IMR-90 (cell line): ENCODE results near the gene MZB1. TPM values are rescaled to one million over a fixed set of nuclear protein-coding genes. Genes with fewer than 3 reads are reported as not detected.
A peak's percentile ranks its signal among the peaks of the same experiment; 100 is the strongest.

Experiments used
- ATAC-seq: fragments of 200-7000 bp; cut with Tn5 transposase; 2 replicates; pipeline ENCODE4 v1.9.1; 2020; ENCODE audit warnings: low read depth, mild to moderate bottlenecking, moderate library complexity
- BruUV-seq: library from RNA; stranded (reverse); fragments of 400-500 nt; replicated peaks from 2 replicates; lab custom pipeline; 2021; lab: Mats Ljungman, UMichigan
- CTCF ChIA-PET: fragments of 300-600 bp; formaldehyde crosslinking; extraction: SDS; loops from one replicate; lab custom pipeline; 2021; ENCODE audit warnings: antibody characterized with exemption; lab: Yijun Ruan, JAX
- POLR2A ChIA-PET: fragments of 300-600 bp; sonication (Branson Sonifier 250); formaldehyde crosslinking; loops from one replicate; lab custom pipeline; 2022; ENCODE audit warnings: antibody characterized with exemption; ENCODE audit not compliant: unreplicated experiment; lab: Charles Lee
- DNase-seq: peaks from one replicate; pipeline ENCODE4 v3.0.0; 2013
- H2AFZ ChIP-seq: replicated peaks from 2 replicates; pipeline ENCODE3; 2013; ENCODE audit warnings: low read length, mild to moderate bottlenecking; ENCODE audit not compliant: poor library complexity
- H2AK5ac ChIP-seq: 2 replicates; pipeline ENCODE4 v1.6.1; 2013; ENCODE audit warnings: low read depth, low read length, inconsistent platforms
- H2AK9ac ChIP-seq: replicated peaks from 2 replicates; pipeline ENCODE3; 2013; ENCODE audit warnings: mild to moderate bottlenecking, low read depth, low read length, moderate library complexity; ENCODE audit not compliant: poor library complexity
- H2BK120ac ChIP-seq: 2 replicates; pipeline ENCODE4 v1.6.1; 2013; ENCODE audit warnings: low read depth, low read length, inconsistent platforms
- H2BK15ac ChIP-seq: 3 replicates; pipeline ENCODE4 v1.6.1; 2013; ENCODE audit warnings: low read depth, low read length, inconsistent platforms
- H2BK20ac ChIP-seq: 2 replicates; pipeline ENCODE4 v1.6.1; 2013; ENCODE audit warnings: low read depth, mild to moderate bottlenecking, inconsistent platforms, low read length, moderate library complexity
- H2BK5ac ChIP-seq: 2 replicates; pipeline ENCODE4 v1.6.1; 2013; ENCODE audit warnings: mild to moderate bottlenecking, low read depth, low read length, inconsistent platforms; ENCODE audit not compliant: poor library complexity, severe bottlenecking
- H3K14ac ChIP-seq: replicated peaks from 2 replicates; pipeline ENCODE4 v1.6.1; 2013; ENCODE audit warnings: low read depth, low read length, inconsistent platforms
- H3K18ac ChIP-seq: 2 replicates; pipeline ENCODE4 v1.6.1; 2013; ENCODE audit warnings: low read depth, low read length, control low read depth
- H3K23ac ChIP-seq: 2 replicates; pipeline ENCODE4 v1.6.1; 2013; ENCODE audit warnings: low read depth, low read length, inconsistent platforms
- H3K27ac ChIP-seq: 2 replicates; pipeline ENCODE4 v1.5.1; 2013; ENCODE audit warnings: mild to moderate bottlenecking, control low read depth, low read length; ENCODE audit not compliant: insufficient read depth
- H3K27me3 ChIP-seq: 2 replicates; pipeline ENCODE4 v1.6.1; 2013; ENCODE audit warnings: low read length; ENCODE audit not compliant: control insufficient read depth, insufficient read depth
- H3K36me3 ChIP-seq: 2 replicates; pipeline ENCODE4 v1.6.1; 2013; ENCODE audit warnings: low read length, mixed read lengths; ENCODE audit not compliant: control insufficient read depth, insufficient read depth
- H3K4ac ChIP-seq: 2 replicates; pipeline ENCODE4 v1.6.1; 2013; ENCODE audit warnings: low read depth, low read length, inconsistent platforms
- H3K4me1 ChIP-seq: 2 replicates; pipeline ENCODE4 v1.6.1; 2013; ENCODE audit warnings: low read length, mixed read lengths; ENCODE audit not compliant: control insufficient read depth, insufficient read depth
- H3K4me2 ChIP-seq: 2 replicates; pipeline ENCODE4 v1.6.1; 2013; ENCODE audit warnings: low read depth, mild to moderate bottlenecking, control low read depth, low read length, moderate library complexity
- H3K4me3 ChIP-seq: 2 replicates; pipeline ENCODE4 v1.5.1; 2013; ENCODE audit warnings: low read depth, mild to moderate bottlenecking, control low read depth, low read length, moderate library complexity; ENCODE audit not compliant: insufficient read depth
- H3K56ac ChIP-seq: 2 replicates; pipeline ENCODE4 v1.6.1; 2013; ENCODE audit warnings: low read length, inconsistent platforms; ENCODE audit not compliant: insufficient read depth; ENCODE audit errors: extremely low read depth
- H3K79me1 ChIP-seq, 2 experiments: 2 replicates each; pipeline ENCODE4 v1.6.1; 2013; ENCODE audit warnings: low read length in 2 of 2, inconsistent platforms in 1 of 2, low read depth in 1 of 2
- H3K9ac ChIP-seq: 2 replicates; pipeline ENCODE4 v1.6.1; 2013; ENCODE audit warnings: low read depth, low read length, control low read depth
- H3K9me1 ChIP-seq: 2 replicates; pipeline ENCODE4 v1.6.1; 2013; ENCODE audit warnings: low read length, inconsistent platforms; ENCODE audit not compliant: insufficient read depth
- H3K9me3 ChIP-seq: 2 replicates; pipeline ENCODE4 v1.6.1; 2013; ENCODE audit warnings: low read length; ENCODE audit not compliant: control insufficient read depth, insufficient read depth
- H4K20me1 ChIP-seq: 2 replicates; pipeline ENCODE4 v1.6.1; 2013; ENCODE audit warnings: low read length, inconsistent platforms; ENCODE audit not compliant: insufficient read depth
- H4K5ac ChIP-seq: 2 replicates; pipeline ENCODE4 v1.6.1; 2013; ENCODE audit warnings: mild to moderate bottlenecking, low read depth, low read length, control low read depth
- H4K8ac ChIP-seq, 2 experiments: 2 replicates each; pipeline ENCODE4 v1.6.1; 2013; ENCODE audit warnings: low read depth in 2 of 2, low read length in 2 of 2, control low read depth in 1 of 2, inconsistent platforms in 1 of 2
- H4K91ac ChIP-seq: 2 replicates; pipeline ENCODE4 v1.6.1; 2013; ENCODE audit warnings: low read depth, low read length, inconsistent platforms; ENCODE audit not compliant: insufficient read depth
- FOS ChIP-seq: fragments of 150-350 bp; IDR thresholded peaks from 2 replicates; pipeline ENCODE4 v1.6.1; 2016; ENCODE audit warnings: low read depth, low read length
- MXI1 ChIP-seq: IDR thresholded peaks from 2 replicates; pipeline ENCODE4 v1.6.1; 2012; ENCODE audit warnings: low read depth, mild to moderate bottlenecking, low read length, moderate library complexity, borderline replicate concordance
- RAD21 ChIP-seq: IDR thresholded peaks from 2 replicates; pipeline ENCODE4 v1.6.1; 2012; ENCODE audit warnings: low read length, improper control_type of control experiment
- SMC3 ChIP-seq: fragments of 150-350 bp; IDR thresholded peaks from 2 replicates; pipeline ENCODE4 v1.6.1; 2016; ENCODE audit warnings: low read depth, mild to moderate bottlenecking, antibody characterized with exemption, low read length, moderate library complexity
- WGBS, 2 experiments: methylation state at CpG; one replicate each; pipeline versions ENCODE4 v1.1.5 to v1.1.7; 2013; ENCODE audit warnings: missing lambda C conversion rate in 2 of 2; ENCODE audit not compliant: insufficient read length in 1 of 2; ENCODE audit errors: extremely low coverage in 2 of 2; 5-methylcytosine and 5-hydroxymethylcytosine counted together
- dilution Hi-C: fragments of 300-500 bp; cut with HindIII; formaldehyde crosslinking; loops from one replicate; pipeline ENCODE4 v1.14.3; 2018; ENCODE audit warnings: low sequenced_read_pairs; ENCODE audit not compliant: unreplicated experiment
- in situ Hi-C: fragments of 300-500 bp; cut with MboI; formaldehyde crosslinking; loops from 3 replicates; pipeline ENCODE4 v1.14.3; 2019; ENCODE audit warnings: low sequenced_read_pairs, inconsistent platforms, mixed read lengths
- intact Hi-C: fragments of 100-400 bp; cut with micrococcal nuclease; formaldehyde crosslinking; loops from 2 replicates; pipeline ENCODE4 v1.10.0; 2022
- polyA plus RNA-seq, 3 experiments: library from polyadenylated mRNA; depleted of rRNA; stranded (reverse); fragments of >200 nt; gene quantifications; 2 replicates each; pipeline ENCODE4 v1.2.3, GENCODE V29; 2012; ENCODE audit warnings: low replicate concordance in 1 of 3
- total RNA-seq: library from RNA; depleted of rRNA; stranded (reverse); fragments of >200 nt; gene quantifications from 2 replicates; pipeline ENCODE4 v1.2.3, GENCODE V29; 2012

MZB1 gene
- total and polyA plus RNA-seq, 2 of the 4 experiments (the other 2 are of a cell fraction), result not detected

DNA sequence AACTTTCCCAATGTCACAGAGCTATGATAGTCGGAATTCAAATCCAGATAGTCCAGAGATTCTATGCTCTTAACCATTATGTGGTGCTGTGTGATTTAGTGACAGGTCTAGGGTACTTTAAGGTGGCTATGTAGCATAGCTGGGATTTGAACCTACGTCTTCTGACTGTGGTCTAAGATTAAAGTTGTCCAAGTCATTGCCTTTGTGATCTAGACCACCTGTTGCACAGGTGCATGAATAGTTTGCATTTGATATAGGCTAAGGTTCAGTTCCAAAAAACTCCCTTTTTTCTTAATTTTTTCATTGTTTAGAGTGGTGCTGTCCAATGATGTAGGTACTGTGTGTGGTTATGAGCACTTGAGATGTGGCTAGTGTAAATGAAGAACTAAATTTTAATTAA, 45.5 kb downstream of the MZB1 start:
- dilution Hi-C loops (no loop called here), intact Hi-C loops (no loop called here), in situ Hi-C loops (no loop called here)
- Histone ChIP-seq H3K4me2 (peak overlapping the region; percentile 25; the same call in 1 of the 2 replicates), H3K36me3 (no peaks in the 10 kb centered on the region), H2AK9ac (no peak overlapping the region), H3K9me3 (no peaks in the 10 kb centered on the region), H3K14ac (no peak overlapping the region), H3K18ac (no peak overlapping the region), H3K9ac (no peak overlapping the region), H2BK120ac (no peak overlapping the region), H2AK5ac (no peak overlapping the region), H4K8ac (no peak overlapping the region), H4K20me1 (peaks cover 75% of the 10 kb centered on the region), H3K9me1 (peaks cover 8% of the 10 kb centered on the region; the same call in 1 of the 2 replicates), H3K4me3 (no peak overlapping the region), H2BK5ac (no peak overlapping the region), H4K91ac (no peak overlapping the region), H2AFZ (no peak overlapping the region), H2BK15ac (no peak overlapping the region), H3K79me1 (peaks cover 0 to 48% of the 10 kb centered on the region in 2 experiments; a peak in 3 of 4 replicates), H3K23ac (peak overlapping the region; percentile 45; the same call in 1 of the 2 replicates), H3K27ac (no peak overlapping the region), H3K4ac (no peak overlapping the region), H2BK20ac (no peak overlapping the region), H3K56ac (no peak overlapping the region), H4K5ac (no peak overlapping the region), H3K27me3 (no peaks in the 10 kb centered on the region), H3K4me1 (peaks cover 3% of the 10 kb centered on the region)
- POLR2A ChIA-PET, result no interaction called here
- no TSS peak for BruUV-seq
- DNase-seq (no peak), ATAC-seq (no peak)
- TF ChIP-seq RAD21 (no peak), FOS (no peak), SMC3 (no peak), MXI1 (no peak)
- WGBS, 2 experiments, result no CpG with 5 or more reads among the region's 2 CpGs
- CTCF ChIA-PET, result no interaction called here
